Right cardiac atrium (tissue), 5 donors: ENCODE data around the gene TENM4. TPM values are rescaled to one million over a fixed set of nuclear protein-coding genes. Genes with fewer than 3 reads are reported as not detected.

ENCODE experiments used
- ATAC-seq, 2 donors: fragments of 200-7000 bp; cut with Tn5 transposase; one replicate each; pipeline versions ENCODE4 v1.8.0 to v1.9.1; 2020; ENCODE audit warnings: moderate library complexity in 2 of 2, mild to moderate bottlenecking in 1 of 2
- DNase-seq, 3 donors: peaks; one replicate each; pipeline ENCODE4 v3.0.0-alpha.2; 2020
- H3K27ac ChIP-seq: one replicate; pipeline ENCODE4 v1.5.1; 2013; ENCODE audit warnings: mild to moderate bottlenecking, low read length, control low read depth, moderate library complexity
- H3K27me3 ChIP-seq: one replicate; pipeline ENCODE4 v1.6.1; 2013; ENCODE audit not compliant: control insufficient read depth, insufficient read depth
- H3K4me1 ChIP-seq: one replicate; pipeline ENCODE4 v1.6.1; 2013; ENCODE audit warnings: low read length; ENCODE audit not compliant: control insufficient read depth, insufficient read depth
- H3K4me3 ChIP-seq: one replicate; pipeline ENCODE4 v1.5.1; 2013; ENCODE audit warnings: low read length, control low read depth
- H3K9me3 ChIP-seq: one replicate; pipeline ENCODE4 v1.6.1; 2013; ENCODE audit warnings: low read length; ENCODE audit not compliant: control insufficient read depth
- WGBS: extraction: QIAGEN DNeasy Blood & Tissue Kit; methylation state at CpG from one replicate; pipeline ENCODE4 v1.1.7; 2013; 5-methylcytosine and 5-hydroxymethylcytosine counted together
- intact Hi-C, 4 donors: fragments of 100-400 bp; cut with DNase I; formaldehyde crosslinking; loops; one replicate each; pipeline versions ENCODE4 v1.11.0 to v1.14.0; 2022 to 2023
- polyA plus RNA-seq: library from polyadenylated mRNA; stranded (reverse); fragments of 200-250 nt; gene quantifications from one replicate; pipeline ENCODE4 v1.2.3, GENCODE V29; 2013
- total RNA-seq, 4 donors: library from RNA; stranded (reverse); fragmentation: NEBNext Ultra II Directional; extraction: Animal tissue kit (Norgen Biotek cat#: 25700); gene quantifications; one replicate each; pipeline ENCODE4 v1.2.1, GENCODE V29; 2021
- donor health status: healthy with polysubstance abuse.
- donor health status: DM: no; HTN: yes; CAD: no.
- donor health status: DM: no; HTN: no; CAD: no.
- donor health status: DM: no; HTN: yes; CAD: no; lungs with severe emphysema.
- donor health status: DM: yes; HTN: yes; CAD: no.

TENM4 gene
- total and polyA plus RNA-seq, 5 donors = 0.26 to 2.3 (median 0.71) TPM

- no peaks in the 10 kb centered on the region for H3K4me1 ChIP-seq
- WGBS = 67% methylated on average over 5 of the region's 5 CpGs
- H3K27ac ChIP-seq = no peak overlapping the region
- ATAC-seq = no peak
- no peaks in the 10 kb centered on the region for H3K27me3 ChIP-seq
- H3K4me3 ChIP-seq = no peak overlapping the region
- intact Hi-C loops = loop anchor here in 1 of 4 donors (5.0 to 10.0 kb wide), 2 partner anchors 62 to 424 kb away; no protein-coding TSS in a partner anchor
- DNase-seq = no peak
- H3K9me3 ChIP-seq = no peaks in the 10 kb centered on the region
These were observed 788.0 kb downstream of the TENM4 start for GRCh38 chr11:78652843-78653239.

GRCh38 chr11:78651923-78652842, 788.6 kb downstream of the TENM4 start:
- Histone ChIP-seq H3K27ac (no peak overlapping the region), H3K9me3 (no peaks in the 10 kb centered on the region), H3K4me3 (no peak overlapping the region), H3K4me1 (no peaks in the 10 kb centered on the region), H3K27me3 (no peaks in the 10 kb centered on the region)
- DNase-seq (no peak), ATAC-seq (no peak)
- WGBS = 69% methylated on average over 11 of the region's 11 CpGs
- intact Hi-C loops = loop anchor here in 1 of 4 donors (5.0 to 10.0 kb wide), 2 partner anchors 63 to 425 kb away; no protein-coding TSS in a partner anchor

DNA sequence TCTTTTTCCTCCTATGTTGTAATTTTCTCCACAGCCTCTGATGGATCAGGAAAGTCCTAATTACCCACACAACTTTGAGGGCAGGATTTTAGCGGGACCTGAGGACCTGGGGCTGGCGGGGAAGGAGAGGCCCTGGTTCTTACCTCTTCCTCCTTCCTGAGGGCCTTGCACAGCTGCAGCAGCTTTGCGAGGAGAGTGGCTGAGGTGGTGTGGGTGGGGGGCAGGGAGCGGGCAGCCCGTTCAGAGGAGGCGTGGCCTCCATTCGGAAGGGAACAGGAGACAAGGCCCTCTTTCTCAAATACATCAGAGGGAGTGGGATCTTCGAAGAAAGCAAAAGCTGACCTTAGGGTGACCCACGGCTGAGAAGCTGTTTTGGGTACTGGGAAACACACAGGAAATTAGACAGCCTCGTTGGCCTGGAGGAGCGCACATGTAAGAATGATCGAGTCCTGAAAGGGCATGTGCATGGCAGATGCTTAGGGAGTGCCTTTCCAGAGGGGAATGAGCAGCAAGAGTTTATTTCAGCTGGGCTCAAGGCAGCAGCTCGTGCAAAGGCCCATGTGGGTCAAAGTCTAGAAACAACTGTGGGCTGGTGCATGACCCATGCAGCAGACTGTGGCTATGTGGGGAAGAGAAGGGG, 789.6 kb downstream of the TENM4 start:
- Histone ChIP-seq H3K9me3 (no peaks in the 10 kb centered on the region), H3K4me3 (no peak overlapping the region), H3K27ac (no peak overlapping the region), H3K4me1 (no peaks in the 10 kb centered on the region), H3K27me3 (no peaks in the 10 kb centered on the region)
- no peak for DNase-seq
- ATAC-seq = no peak
- WGBS = 69% methylated on average over 13 of the region's 13 CpGs
- intact Hi-C loops = loop anchor here in 1 of 4 donors (5.0 to 10.0 kb wide), 2 partner anchors 64 to 426 kb away; no protein-coding TSS in a partner anchor

DNA sequence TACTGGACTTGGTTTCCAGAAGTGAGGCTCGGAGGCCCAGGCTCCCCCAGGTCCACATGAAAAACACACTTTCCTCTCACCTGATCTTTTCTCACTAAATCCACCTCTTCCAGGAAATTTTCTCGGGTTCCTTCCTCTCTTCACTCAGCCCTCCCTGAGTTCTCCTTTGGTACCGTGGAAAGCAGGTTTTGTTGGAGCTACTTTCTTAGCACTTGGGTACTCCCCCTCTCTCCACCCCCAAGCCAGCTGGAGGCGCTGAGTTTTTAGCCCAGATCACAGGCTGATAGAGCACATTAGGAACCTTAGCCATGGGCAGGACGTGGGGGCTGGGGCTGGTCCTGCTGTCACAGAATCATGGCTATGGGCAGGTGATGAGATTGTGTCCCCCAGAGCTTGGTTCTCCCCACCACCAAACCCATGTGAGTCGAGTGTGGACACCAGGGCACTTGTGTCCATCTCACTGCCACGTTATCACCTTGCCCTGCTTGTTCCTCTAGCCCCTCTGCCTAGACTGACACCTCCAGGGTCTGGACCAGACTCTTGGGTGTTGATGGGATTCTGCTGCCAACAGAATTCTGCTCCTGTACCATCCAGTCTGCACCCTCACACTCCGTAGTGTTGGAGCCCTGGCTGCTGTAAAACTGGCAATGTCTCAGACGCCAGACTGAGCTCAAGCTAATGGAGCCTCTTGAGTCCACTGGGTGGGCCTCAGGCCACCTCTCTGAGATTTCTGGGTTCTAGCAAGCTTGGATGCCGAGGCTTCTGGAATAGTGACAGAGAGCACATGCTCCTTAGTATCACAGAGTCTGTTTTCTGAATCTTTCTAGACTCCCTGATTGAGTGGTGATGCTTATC, 791.2 kb downstream of the TENM4 start:
- Histone ChIP-seq H3K9me3 (no peaks in the 10 kb centered on the region), H3K4me3 (no peak overlapping the region), H3K4me1 (no peaks in the 10 kb centered on the region), H3K27me3 (no peaks in the 10 kb centered on the region), H3K27ac (no peak overlapping the region)
- no peak for DNase-seq
- ATAC-seq = peak in 1 of 2 donors; percentile 59
- intact Hi-C loops = loop anchor here (5.0 to 10.0 kb wide), 7 partner anchors 65 to 1495 kb away; no protein-coding TSS in a partner anchor
- WGBS = 66% methylated on average over 10 of the region's 10 CpGs

GRCh38 chr11:78647986-78648875, 792.6 kb downstream of the TENM4 start:
- DNase-seq = no peak
- WGBS = 74% methylated on average over 9 of the region's 9 CpGs
- Histone ChIP-seq H3K4me1 (no peaks in the 10 kb centered on the region), H3K27ac (no peak overlapping the region), H3K4me3 (no peak overlapping the region), H3K9me3 (no peaks in the 10 kb centered on the region), H3K27me3 (no peaks in the 10 kb centered on the region)
- no peak for ATAC-seq
- intact Hi-C loops = loop anchor here (5.0 to 10.0 kb wide), 6 partner anchors 167 to 1497 kb away; no protein-coding TSS in a partner anchor

GRCh38 chr11:78647266-78647915, 793.4 kb downstream of the TENM4 start:
- no peak overlapping the region for H3K4me3 ChIP-seq
- no peaks in the 10 kb centered on the region for H3K9me3 ChIP-seq
- H3K27me3 ChIP-seq = no peaks in the 10 kb centered on the region
- no peak for ATAC-seq
- 80% methylated on average over 6 of the region's 6 CpGs for WGBS
- intact Hi-C loops = loop anchor here (5.0 to 10.0 kb wide), 6 partner anchors 167 to 1497 kb away; no protein-coding TSS in a partner anchor
- H3K4me1 ChIP-seq = no peaks in the 10 kb centered on the region
- H3K27ac ChIP-seq = no peak overlapping the region
- no peak for DNase-seq

GRCh38 chr11:78646564-78647185, 794.2 kb downstream of the TENM4 start:
- Histone ChIP-seq H3K27ac (no peak overlapping the region), H3K4me3 (no peak overlapping the region), H3K4me1 (no peaks in the 10 kb centered on the region), H3K9me3 (no peaks in the 10 kb centered on the region), H3K27me3 (no peaks in the 10 kb centered on the region)
- DNase-seq (peak in 1 of 3 donors; percentile 61), ATAC-seq (peak in 1 of 2 donors; percentile 60)
- intact Hi-C loops = loop anchor here (5.0 to 10.0 kb wide), 6 partner anchors 168 to 1498 kb away; no protein-coding TSS in a partner anchor
- 31% methylated on average over 7 of the region's 7 CpGs for WGBS

GRCh38 chr11:78645226-78646202, 795.3 kb downstream of the TENM4 start:
- H3K4me1 ChIP-seq = no peaks in the 10 kb centered on the region
- peak; percentile 55 to 85 (median 82) for DNase-seq
- WGBS = 39% methylated on average over 5 of the region's 5 CpGs
- H3K9me3 ChIP-seq = no peaks in the 10 kb centered on the region
- no peaks in the 10 kb centered on the region for H3K27me3 ChIP-seq
- H3K27ac ChIP-seq = no peak overlapping the region
- peak; percentile 76 to 87 for ATAC-seq
- intact Hi-C loops = loop anchor here (5.0 to 10.0 kb wide), 6 partner anchors 169 to 1499 kb away; no protein-coding TSS in a partner anchor
- no peak overlapping the region for H3K4me3 ChIP-seq
